ENCODE results near the gene SOCS3.

SOCS3 gene

GRCh38 chr17:78406396-78406795, 46.5 kb upstream of the SOCS3 start:
- DNase-seq = no peak
- TF ChIP-seq, protein P1, sequence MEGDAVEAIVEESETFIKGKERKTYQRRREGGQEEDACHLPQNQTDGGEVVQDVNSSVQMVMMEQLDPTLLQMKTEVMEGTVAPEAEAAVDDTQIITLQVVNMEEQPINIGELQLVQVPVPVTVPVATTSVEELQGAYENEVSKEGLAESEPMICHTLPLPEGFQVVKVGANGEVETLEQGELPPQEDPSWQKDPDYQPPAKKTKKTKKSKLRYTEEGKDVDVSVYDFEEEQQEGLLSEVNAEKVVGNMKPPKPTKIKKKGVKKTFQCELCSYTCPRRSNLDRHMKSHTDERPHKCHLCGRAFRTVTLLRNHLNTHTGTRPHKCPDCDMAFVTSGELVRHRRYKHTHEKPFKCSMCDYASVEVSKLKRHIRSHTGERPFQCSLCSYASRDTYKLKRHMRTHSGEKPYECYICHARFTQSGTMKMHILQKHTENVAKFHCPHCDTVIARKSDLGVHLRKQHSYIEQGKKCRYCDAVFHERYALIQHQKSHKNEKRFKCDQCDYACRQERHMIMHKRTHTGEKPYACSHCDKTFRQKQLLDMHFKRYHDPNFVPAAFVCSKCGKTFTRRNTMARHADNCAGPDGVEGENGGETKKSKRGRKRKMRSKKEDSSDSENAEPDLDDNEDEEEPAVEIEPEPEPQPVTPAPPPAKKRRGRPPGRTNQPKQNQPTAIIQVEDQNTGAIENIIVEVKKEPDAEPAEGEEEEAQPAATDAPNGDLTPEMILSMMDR (IDR thresholded peaks at IDR 0.05; ENCODE audit: low read depth, low read length, missing control alignments) = no peak
- Histone ChIP-seq H3K36me3 (replicated peaks) (peaks cover 30% of the 10 kb centered on the region), H3K27me3 (replicated peaks) (no peaks in the 10 kb centered on the region), H3K4me3 (ENCODE audit: low read depth, low read length) (no peak overlapping the region), H3K27ac (no peak overlapping the region)
- in situ Hi-C loops (cut with HindIII; ENCODE audit: low pct_ligation_motif_present, low sequenced_read_pairs) = no loop called here

DNA sequence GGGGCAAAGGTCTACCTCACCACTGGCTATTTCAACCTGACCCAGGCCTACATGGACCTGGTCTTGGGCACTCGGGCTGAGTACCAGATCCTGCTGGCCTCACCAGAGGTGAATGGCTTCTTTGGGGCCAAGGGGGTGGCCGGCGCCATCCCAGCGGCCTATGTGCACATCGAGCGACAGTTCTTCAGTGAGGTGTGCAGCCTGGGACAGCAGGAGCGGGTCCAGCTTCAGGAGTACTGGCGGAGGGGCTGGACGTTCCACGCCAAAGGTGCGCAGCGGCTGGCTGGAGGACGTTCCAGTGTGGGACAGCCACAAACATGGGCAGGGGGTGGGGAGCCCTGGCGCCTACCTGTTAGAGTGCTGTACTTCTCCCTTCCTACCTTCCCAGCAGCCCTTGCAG, 43.9 kb upstream of the SOCS3 start:
- Histone ChIP-seq H3K27me3 (replicated peaks) (no peaks in the 10 kb centered on the region), H3K27ac (no peak overlapping the region), H3K36me3 (replicated peaks) (peaks cover 53% of the 10 kb centered on the region), H3K4me3 (ENCODE audit: low read depth, low read length) (no peak overlapping the region)
- in situ Hi-C loops (cut with HindIII; ENCODE audit: low pct_ligation_motif_present, low sequenced_read_pairs) = no loop called here
- DNase-seq = no peak
- TF ChIP-seq, protein P1 (IDR thresholded peaks at IDR 0.05; ENCODE audit: low read depth, low read length, missing control alignments) = no peak

DNA sequence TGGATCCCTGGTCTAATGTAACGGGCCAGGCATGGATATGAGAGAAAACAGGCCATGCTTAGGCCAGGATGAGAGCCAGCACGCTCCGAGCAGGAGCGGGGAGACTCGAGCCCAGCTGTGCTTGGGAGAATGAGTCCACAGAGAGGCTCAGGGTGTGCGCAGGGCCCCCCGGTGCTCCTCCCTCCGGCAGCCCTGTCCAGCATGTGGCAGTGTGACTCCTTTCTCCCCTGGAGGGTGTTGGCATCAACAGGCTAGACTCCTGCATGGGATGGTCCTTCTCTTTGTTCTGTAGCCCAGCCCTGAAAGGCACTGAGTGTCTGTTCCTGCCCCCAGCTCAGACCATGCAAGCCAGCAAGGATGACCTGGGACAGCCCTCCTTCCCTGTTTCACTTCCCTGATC, 42.0 kb upstream of the SOCS3 start:
- TF ChIP-seq, protein P1 (IDR thresholded peaks at IDR 0.05; ENCODE audit: low read depth, low read length, missing control alignments) = no peak
- H3K27ac ChIP-seq = no peak overlapping the region
- in situ Hi-C loops (cut with HindIII; ENCODE audit: low pct_ligation_motif_present, low sequenced_read_pairs) = no loop called here
- H3K27me3 ChIP-seq (replicated peaks) = no peaks in the 10 kb centered on the region
- peaks cover 64% of the 10 kb centered on the region for H3K36me3 ChIP-seq (replicated peaks)
- no peak for DNase-seq
- H3K4me3 ChIP-seq (ENCODE audit: low read depth, low read length) = no peak overlapping the region

- TF ChIP-seq, protein P1 (IDR thresholded peaks at IDR 0.05; ENCODE audit: low read depth, low read length, missing control alignments) = no peak
These were observed 41.4 kb upstream of the SOCS3 start for GRCh38 chr17:78401246-78401645.

GRCh38 chr17:78400581-78401240, 40.8 kb upstream of the SOCS3 start:
- DNase-seq = no peak
- H3K27me3 ChIP-seq (replicated peaks) = no peaks in the 10 kb centered on the region
- H3K27ac ChIP-seq = no peak overlapping the region
- TF ChIP-seq, protein P1 (IDR thresholded peaks at IDR 0.05; ENCODE audit: low read depth, low read length, missing control alignments) = no peak
- no peak overlapping the region for H3K4me3 ChIP-seq (ENCODE audit: low read depth, low read length)
- in situ Hi-C loops (cut with HindIII; ENCODE audit: low pct_ligation_motif_present, low sequenced_read_pairs) = no loop called here
- peaks cover 66% of the 10 kb centered on the region for H3K36me3 ChIP-seq (replicated peaks)

More at GRCh38 chr17:78401246-78401645, 41.4 kb upstream of the SOCS3 start:
- in situ Hi-C loops (cut with HindIII; ENCODE audit: low pct_ligation_motif_present, low sequenced_read_pairs) = no loop called here
- DNase-seq = no peak
- no peak overlapping the region for H3K4me3 ChIP-seq (ENCODE audit: low read depth, low read length)
- H3K27ac ChIP-seq = no peak overlapping the region
- H3K27me3 ChIP-seq (replicated peaks) = no peaks in the 10 kb centered on the region
- H3K36me3 ChIP-seq (replicated peaks) = peaks cover 66% of the 10 kb centered on the region

GRCh38 chr17:78399693-78400144, 39.8 kb upstream of the SOCS3 start:
- Histone ChIP-seq H3K36me3 (replicated peaks) (peaks cover 60% of the 10 kb centered on the region), H3K27ac (no peak overlapping the region), H3K4me3 (ENCODE audit: low read depth, low read length) (no peak overlapping the region), H3K27me3 (replicated peaks) (no peaks in the 10 kb centered on the region)
- TF ChIP-seq, protein P1 (IDR thresholded peaks at IDR 0.05; ENCODE audit: low read depth, low read length, missing control alignments) = no peak
- DNase-seq = no peak
- in situ Hi-C loops (cut with HindIII; ENCODE audit: low pct_ligation_motif_present, low sequenced_read_pairs) = no loop called here

Measured in brain microvascular endothelial cell (primary cell).